GM23338 (cell line): ENCODE measurements around the gene ARAF.

Source experiments
- CREB1 ChIP-seq: fragments of 250-450 bp; sonication (Bioruptor Pico); IDR thresholded peaks from 2 replicates; pipeline ENCODE4 v1.5.0; 2020; ENCODE audit warnings: low read depth, mild to moderate bottlenecking, moderate library complexity
- CTCF ChIP-seq, 2 experiments: fragments of 200-600 bp in 1 of 2; sonication (generic) in 1 of 2; conservative IDR thresholded peaks; 2 replicates each; pipeline versions ENCODE4 v1.5.1 to v1.6.1; 2016 to 2017; ENCODE audit warnings: antibody characterized with exemption in 2 of 2, low read depth in 2 of 2, mild to moderate bottlenecking in 2 of 2, moderate library complexity in 1 of 2
- EZH2 ChIP-seq: fragments of 200-600 bp; sonication (generic); IDR thresholded peaks from one replicate; pipeline ENCODE4 v1.8.0; 2017; ENCODE audit warnings: antibody characterized with exemption, mild to moderate bottlenecking, low read depth; ENCODE audit not compliant: unreplicated experiment
- EZH2phosphoT487 ChIP-seq: fragments of 200-600 bp; sonication (generic); IDR thresholded peaks from one replicate; pipeline ENCODE4 v1.8.1; 2018; ENCODE audit warnings: antibody characterized with exemption; ENCODE audit not compliant: unreplicated experiment
- POLR2AphosphoS5 ChIP-seq: IDR thresholded peaks from 2 replicates; pipeline ENCODE4 v1.6.1; 2016; ENCODE audit warnings: antibody characterized with exemption, low read depth

- TF ChIP-seq CREB1 (CRISPR knock-in tag) (no peak), CTCF (conservative IDR thresholded peaks at IDR 0.05; ENCODE audit: low read depth in 2 of 2) (no peak), EZH2 (no peak), EZH2phosphoT487 (no peak), POLR2AphosphoS5 (no peak)
Observed at GRCh38 chrX:47610511-47610910, 49.5 kb downstream of the ARAF start.
